HG03135 (cell line): ENCODE data around the gene STMN3.

Experiments
- ATAC-seq: cut with Tn5 transposase; IDR thresholded peaks from one replicate; pipeline ENCODE4 v1.9.1; 2021; ENCODE audit warnings: mild to moderate bottlenecking, moderate library complexity; ENCODE audit not compliant: unreplicated experiment

Gene STMN3

DNA sequence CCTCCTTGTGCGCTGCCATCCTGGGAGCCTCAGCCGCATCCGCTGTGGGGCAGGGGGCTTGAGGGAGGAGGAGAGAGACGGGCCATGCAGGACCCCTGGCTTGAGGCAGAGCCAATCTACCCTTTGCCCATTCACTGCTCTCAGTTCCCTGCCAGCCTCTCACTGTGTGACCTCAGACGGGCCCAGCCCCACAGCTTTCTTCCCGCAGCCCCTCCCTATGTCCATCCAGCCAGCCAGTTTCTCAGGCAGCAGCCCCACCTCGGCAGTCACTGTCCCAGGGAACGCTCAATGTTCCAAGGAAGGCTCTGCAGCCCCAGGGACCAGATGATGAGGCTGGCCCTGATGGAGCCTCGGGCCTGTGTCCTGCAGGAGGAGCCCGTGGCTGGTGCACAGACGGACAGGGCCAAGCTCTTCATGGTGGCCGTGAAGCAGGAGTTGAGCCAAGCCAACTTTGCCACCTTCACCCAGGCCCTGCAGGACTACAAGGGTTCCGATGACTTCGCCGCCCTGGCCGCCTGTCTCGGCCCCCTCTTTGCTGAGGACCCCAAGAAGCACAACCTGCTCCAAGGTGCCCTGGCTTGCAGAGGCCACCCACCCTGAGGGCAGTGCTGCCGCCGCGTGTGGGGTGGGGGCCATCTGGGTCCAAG, 39.3 kb upstream of the STMN3 start:
- ATAC-seq, result no peak

DNA sequence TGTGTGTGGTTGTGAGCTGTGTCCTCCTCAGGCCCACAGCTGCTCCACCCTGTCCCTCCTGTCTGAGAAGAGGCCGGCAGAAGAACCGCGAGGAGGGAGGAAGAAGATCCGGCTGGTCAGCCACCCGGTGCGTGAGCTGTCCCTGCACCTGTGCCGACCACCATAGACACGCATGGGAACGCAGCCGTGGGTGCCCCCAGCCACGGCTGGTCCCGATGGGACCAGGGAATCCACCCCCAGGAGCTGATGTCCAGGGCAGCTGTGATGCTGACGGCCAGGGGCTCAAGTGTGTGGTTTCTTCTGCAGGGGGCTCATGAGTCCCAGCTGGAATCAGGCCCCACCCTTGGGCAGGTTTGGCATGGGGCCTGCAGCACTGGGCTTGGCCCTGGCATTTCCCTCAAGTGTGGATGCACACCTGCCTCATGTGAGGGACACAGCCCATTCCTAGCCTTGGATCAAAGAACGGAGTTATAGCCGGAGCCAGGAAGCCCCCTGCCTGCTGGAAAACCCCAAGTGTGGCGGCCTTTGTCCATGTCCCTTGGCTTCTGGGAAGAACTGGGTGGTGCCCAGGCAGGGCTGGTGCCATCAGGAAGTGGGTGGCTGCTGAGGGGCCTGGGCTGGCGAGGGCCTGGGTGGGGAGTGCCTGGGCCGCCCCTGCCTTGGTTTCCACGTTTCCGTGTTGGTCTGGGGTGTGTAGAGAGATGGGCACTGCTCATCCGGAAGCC, 38.6 kb upstream of the STMN3 start:
- no peak for ATAC-seq

DNA sequence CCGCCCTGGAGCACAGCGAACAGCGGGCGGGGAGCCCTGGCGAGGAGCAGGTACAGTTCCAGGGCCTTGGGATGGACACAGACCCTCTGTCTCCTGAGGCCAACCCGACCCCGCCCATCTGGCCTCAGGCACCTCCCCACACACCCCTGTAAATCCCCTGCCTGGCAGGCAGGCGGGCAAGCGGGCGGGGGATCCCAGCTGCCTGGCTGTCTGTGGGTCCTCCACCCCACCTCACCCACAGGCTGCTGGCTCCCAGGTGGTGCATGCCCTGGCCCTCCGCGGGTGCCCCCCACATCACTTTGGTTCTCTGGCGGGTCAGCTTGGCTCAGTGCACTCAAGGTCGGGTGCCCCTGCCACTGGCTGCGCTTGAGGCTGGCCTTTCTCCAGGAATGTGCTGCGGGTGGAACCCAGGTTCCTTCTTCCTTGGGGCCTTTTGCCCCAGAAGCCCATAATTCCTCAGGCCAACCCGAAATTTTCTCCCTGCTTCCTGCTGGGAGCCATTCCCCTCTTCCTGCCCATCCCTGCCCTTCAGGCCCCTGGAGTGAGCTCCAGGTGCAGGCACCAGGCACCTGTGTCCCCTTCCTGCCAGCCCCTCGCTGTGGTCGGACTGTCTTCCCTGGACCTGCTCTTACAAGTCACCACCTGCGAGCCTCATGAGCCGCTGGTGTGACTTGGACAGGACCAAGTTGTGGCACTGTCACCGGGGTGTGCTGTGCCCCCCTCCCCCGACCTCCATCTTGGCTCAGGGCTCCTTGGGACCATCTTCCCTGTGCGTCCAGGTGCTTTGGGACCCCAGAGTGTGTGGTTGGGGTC, 37.9 kb upstream of the STMN3 start:
- ATAC-seq, result no peak

DNA sequence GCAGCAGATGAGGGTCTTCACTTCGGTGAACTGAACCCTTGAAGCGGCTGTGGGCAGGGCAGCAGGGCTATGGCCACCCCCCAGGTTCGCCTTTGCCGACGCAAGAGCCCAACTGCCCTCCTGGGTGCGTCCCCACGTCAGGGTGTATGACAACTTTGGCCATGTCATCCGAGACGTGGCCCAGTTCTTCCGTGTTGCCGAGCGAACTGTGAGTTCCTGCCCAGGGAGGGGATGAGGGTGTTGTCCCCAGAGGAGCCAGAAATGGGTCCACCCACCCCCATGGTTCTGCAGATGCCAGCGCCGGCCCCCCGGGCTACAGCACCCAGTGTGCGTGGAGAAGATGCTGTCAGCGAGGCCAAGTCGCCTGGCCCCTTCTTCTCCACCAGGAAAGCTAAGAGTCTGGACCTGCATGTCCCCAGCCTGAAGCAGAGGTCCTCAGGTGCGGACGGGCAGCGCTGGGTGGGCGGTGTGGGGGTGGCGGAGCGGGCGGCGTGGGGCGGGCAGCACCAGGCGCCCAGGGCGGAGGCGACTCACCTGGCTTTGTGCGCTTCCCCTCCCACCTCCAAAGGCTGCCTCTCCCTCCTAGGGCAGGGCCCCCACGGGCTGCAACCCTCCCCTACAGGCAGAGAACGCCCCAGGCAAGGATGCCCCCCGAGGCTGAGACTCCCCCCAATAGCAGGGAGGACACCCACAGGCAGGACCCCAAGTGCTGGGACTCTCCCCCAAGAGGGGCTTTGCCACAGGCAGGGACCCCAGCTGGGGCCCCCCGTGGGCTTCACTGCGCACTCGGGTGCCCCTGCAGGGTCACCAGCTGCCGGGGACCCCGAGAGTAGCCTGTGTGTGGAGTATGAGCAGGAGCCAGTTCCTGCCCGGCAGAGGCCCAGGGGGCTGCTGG, 37.0 kb upstream of the STMN3 start:
- ATAC-seq, result no peak

DNA sequence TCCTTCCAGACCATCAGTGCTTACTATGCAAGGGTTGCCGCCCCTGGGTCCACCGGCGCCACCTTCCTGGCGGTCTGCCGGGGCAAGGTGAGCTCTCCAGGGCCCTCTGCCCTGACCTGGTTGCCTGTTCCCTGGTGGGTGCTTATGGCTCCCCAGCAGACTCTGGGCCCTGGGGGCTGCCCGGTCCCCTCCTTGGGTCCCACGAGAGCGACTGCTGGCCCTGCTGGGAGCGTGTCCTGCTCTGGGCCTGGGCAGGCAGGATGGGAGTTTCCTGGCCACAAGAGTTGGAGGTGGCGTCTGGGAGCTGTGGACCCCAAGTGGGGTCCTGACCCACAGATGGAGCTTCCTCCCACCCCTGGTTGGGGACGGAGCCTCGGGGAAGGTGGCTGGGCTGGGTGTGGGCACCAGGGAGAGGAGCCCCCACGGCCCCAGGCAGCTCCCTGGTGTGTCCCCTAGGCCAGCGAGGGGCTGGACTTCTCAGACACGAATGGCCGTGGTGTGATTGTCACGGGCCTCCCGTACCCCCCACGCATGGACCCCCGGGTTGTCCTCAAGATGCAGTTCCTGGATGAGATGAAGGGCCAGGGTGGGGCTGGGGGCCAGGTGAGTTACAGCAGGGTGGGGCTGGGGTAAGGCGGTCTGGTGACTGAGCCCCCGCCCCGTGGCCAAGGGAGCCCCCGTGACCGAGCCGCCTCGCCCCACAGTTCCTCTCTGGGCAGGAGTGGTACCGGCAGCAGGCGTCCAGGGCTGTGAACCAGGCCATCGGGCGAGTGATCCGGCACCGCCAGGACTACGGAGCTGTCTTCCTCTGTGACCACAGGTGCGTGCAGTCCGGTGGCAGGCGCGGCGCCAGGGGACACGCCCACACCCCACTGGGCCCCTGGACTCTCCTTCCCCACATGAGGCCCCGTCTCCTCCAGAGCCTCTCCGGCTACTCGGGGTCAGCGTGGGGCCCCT, 36.1 kb upstream of the STMN3 start:
- ATAC-seq, result no peak

DNA sequence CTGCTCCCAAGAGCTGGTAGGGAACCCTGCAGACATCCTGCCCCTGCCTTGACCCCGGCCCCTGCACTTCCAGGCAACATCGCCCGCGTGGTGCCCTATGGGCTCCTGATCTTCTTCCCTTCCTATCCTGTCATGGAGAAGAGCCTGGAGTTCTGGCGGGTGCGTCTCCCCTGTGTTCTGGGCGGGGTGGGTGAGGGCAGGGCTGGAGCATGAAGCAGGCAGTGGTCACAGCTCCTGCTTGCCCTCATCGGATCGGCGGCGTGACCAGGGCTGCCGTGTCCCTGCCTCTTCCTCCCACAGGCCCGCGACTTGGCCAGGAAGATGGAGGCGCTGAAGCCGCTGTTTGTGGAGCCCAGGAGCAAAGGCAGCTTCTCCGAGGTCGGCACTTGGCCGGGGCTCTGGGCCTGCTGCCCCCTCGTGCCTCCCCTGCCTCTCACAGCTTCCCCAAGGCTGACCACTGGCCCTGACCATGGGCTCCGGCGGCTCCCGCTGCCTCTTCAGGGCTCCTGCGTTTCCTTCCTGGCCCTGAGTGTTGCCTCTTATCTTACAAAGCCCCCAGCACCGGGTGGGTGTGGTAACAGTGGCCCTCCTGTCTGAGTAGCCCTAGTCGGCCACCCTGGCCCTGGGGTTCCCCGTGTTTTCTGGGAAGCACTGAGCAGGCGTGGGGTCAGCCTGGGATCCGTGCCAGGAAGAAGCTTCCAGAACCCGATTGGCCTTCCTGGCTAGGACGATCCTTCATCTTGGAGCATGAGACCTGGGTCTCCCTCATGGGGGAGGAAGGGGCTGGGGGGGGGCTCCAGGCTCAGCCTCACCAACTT, 35.2 kb upstream of the STMN3 start:
- ATAC-seq, result no peak

DNA sequence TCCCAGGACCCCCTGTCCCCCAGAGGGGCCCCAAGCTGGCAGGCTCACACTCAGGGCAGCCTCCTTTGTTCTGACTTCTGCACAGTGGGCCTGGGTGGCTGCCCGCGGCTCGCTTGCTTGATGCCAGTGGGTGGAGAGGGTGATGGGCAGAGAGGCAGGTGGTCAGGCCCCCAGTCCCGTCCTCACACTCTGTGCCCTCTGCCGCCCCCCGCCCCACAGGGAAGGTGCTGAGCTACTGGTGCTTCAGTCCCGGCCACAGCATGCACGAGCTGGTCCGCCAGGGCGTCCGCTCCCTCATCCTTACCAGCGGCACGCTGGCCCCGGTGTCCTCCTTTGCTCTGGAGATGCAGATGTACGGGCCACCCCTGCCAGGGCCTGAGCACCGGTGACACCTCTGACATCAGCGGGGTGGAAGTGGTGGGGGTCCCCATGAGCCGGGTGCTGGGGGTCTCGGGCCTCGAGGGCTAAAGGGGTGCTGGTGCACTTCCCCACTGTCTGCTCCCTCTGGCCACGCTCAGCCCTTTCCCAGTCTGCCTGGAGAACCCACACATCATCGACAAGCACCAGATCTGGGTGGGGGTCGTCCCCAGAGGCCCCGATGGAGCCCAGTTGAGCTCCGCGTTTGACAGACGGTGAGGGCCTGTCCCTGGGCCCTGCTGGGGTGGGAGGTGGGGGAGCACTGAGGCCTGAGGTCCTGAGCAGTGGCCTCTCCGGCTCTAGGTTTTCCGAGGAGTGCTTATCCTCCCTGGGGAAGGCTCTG, 34.4 kb upstream of the STMN3 start:
- ATAC-seq, result no peak

DNA sequence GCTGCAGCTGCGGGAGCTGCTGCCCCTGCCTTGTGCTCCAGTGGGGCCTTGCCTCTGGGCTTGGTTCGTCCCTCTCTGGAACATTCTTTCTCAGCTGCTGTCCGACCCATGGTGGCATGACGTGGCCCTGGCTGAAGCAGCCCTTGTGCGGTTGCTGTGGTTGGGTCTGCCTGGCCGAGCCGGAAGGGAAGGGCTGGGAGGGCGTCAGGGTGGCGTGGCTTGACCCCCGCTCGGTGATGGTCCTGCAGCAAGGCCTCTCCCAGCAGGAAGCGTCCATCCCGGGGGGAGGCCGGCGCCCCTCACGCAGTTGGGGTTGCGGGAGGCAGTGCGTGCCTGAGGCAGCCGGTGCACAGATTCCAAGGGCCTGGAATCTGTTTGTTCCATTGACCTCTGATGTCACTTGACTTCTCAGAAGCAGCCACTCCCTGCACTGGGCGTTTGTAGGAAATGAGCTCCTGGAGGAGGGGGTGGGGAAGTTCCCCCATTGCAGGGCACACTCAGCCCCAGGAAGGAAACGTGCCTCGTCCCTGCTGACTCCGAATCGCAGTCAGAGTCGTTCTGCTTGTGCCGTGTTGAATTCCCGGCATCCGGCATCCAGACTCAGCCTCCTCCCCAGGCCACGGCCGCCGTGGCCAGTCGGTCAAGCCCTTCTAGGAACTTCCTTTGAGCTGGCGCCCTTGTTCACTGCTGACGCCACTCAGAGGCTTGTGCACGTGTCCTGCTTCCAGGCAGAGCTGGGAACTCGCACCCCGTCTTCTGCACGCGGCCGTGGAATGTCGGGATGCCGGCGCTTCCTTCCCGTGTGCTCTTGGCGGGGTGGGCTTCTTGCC, 33.5 kb upstream of the STMN3 start:
- no peak for ATAC-seq

DNA sequence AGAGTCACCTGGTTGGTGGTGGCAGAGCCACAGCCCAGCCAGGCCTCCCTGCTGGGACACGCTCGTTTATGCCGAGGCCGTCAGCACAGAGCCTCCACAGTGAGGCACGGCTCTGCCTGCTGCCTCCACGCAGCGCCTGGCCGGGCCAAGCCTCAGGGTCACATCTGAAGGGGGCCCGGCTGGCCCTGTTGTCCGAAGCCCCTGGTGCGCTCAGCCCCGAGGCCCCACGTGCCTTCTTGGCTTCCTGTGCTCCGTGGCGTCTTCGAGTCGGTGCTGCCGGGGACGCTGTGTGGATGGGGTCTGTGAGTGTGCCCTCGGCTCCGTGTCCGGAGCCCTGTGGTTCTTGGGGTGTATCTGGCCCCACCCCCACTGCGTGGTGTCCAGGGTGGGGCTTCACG, 32.9 kb upstream of the STMN3 start:
- no peak for ATAC-seq

DNA sequence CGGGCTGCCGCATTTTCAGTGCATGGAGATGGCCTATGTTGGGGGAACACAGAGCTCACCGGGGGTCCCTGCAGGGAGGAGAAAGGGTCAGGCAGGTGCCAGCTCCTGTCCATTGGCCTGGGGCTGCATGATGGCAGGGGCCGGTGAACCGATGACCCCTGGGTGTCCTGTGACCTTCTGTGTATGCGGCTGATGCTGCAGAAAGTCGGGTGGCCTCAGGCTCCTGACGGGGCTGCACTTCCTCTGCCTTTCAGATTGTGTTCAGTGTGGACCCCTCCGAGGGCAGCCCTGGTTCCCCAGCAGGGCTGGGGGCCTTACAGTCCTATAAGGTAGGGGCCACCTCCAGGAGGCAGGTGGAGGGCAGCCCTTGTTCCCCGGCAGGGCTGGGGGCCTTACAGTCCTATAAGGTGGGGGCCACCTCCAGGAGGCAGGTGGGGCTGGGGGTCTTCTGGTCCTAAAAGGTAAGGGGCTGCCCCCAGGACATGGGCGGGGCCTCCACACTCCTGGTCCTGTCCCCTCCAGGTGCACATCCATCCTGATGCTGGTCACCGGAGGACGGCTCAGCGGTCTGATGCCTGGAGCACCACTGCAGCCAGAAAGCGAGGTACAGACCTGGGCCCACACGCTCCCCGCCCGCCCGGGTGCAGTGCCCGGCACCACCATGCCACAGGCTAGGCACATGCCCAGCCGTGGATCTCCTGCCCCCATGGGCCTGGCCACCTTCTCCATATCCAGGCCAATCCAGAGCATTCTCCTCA, 32.2 kb upstream of the STMN3 start:
- no peak for ATAC-seq

DNA sequence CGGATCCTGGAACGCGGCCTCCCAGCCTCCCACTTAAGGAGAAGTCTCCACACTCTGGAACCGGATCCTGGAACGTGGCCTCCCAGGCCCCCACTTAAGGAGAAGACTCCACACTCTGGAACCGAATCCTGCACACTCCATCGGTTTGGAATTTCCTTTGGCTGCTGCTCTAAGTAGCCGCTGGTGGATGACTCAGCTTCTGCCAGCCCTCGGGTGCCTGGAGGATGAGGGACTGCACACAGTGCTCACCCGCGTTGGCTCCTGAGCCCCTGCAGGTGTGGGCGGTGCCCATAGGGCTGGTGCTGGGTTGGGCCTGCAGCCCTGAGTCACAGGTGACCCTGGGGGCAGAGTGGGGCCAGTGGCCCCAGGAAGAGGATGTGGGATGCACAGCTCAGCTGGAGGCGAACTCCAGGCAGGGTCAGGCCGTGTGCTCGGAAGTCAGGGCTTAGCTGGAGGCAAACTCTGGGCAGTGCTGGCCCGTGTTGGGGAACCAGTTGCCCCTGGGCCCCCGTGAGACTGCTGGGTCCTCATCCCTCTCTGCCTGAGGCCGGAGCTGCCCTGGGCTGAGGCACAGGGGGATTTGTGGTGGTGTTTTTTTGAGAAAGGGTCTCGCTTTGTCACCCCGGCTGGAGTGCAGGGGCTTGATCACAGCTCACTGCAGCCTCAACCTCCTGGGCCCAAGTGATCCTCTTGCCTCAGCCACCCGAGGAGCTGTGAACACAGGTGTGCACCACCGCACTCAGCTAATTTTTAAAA, 29.3 kb upstream of the STMN3 start:
- no peak for ATAC-seq

DNA sequence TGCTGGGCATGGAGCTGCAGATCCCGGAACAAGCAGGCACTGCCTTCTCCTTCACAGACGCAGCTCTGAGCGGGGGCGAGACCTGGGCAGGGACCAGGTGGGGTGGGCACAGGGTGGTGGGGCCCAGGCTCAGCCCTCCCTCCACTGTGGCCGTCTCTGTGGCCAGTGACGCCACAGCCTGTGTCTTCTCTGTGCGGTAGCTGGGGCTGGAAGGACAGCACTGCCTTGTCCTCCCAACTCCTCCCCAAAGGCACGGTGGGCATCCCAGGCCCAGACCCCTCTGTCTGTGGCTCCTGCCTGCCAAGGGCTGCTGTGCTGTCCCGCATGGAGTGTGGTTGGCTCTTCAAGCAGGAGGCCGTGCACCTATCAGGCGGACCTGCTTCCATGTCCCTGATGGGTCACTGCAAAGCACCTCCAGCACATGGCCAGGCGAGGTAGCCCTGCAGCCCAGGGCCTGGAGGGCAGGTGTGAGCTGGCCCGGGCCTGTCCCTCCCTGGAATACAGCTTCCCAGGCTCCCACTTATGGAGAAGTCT, 28.5 kb upstream of the STMN3 start:
- no peak for ATAC-seq

DNA sequence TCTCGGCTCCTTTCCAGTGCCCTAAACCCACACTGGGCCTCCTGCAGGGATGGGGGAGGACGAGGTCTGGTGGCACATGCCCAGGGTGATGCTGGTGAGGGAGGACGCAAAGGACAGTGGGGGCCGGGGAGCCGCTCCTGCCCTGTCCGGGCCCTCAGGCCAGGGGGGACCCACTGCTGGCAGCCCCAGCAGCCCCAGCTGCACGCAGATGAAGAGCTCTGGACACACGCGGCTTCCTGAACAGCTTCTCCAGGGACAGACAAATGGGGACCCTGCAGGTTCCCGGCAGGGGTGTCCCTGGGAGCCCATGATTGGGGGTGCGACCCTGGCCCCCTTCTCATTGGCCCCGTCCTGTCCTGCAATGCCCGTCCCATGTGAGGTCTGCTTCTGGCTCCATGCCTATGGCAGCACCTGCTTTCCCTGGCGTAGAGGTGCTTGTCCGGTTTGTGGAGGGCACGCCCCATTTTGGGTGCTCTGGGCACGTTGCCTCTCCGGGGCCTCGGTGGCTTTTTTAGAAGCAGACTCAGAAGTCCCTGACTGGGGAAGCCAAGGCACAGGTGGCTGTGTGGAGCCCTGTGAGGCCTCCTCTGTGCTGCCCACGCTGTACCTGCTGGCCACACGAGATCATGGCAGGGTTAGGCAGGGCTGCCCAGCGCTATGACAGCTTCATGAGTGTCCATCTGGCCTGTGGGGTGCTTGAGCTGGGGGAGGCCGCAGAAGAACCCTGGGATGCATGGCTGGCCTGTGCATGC, 27.8 kb upstream of the STMN3 start:
- no peak for ATAC-seq

DNA sequence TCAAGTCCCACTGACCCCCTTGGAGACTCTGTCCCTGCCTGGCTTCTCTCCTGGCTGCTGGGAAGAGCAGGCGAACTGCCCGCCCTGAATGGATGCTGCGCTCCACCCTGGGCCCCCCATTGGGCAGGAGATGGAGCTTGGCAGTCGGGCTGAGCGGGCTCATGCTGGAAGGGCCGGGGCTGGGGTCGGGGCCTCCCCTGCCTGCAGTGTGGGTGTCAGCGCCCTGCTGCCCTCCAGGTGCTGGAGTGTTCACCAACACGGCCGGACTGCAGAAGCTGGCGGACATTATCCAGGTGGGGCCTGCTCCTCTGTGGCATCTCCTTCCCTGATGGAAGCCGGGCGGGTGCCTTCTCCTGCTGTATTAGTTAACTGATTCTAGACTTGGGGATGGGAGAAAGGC, 27.2 kb upstream of the STMN3 start:
- ATAC-seq, result no peak

DNA sequence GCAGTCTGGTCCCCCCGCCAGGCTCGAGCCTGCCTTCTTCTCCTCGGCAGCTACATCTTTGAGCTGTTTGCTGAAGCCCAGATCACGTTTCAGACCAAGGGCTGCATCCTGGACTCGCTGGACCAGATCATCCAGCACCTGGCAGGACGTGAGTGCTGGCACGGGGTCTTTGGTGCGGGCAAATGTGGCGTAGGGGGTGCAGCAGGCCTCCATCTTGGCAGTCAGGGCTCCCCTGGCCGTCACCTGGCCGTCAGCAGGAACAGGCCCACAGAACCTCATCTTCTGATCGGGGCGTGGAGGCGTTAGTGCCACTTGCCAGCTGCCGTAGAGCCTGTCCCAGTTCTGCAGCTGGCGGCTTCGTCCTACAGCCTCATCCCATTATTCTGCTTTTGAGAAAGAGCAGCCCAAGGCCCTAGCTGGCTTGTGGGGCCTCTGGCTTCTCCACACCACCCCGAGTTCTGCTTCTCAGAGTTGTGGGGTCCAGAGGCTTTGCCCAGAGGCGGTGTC, 26.6 kb upstream of the STMN3 start:
- no peak for ATAC-seq
